GM12878 (cell line): ENCODE data around the gene IPMK. TPM values are rescaled to one million over a fixed set of nuclear protein-coding genes. Genes with fewer than 3 reads are reported as not detected.
"Not testable (repeated sequence)": the region's sequence is repeated elsewhere in the genome, so short reads cannot be mapped to it uniquely, and the experiment has no call there.

ENCODE experiments used
- ATAC-seq: fragments of 200-7000 bp; cut with Tn5 transposase; 3 replicates; pipeline ENCODE4 v1.9.1; 2020; ENCODE audit warnings: mild to moderate bottlenecking, moderate library complexity
- BruUV-seq: library from RNA; stranded (reverse); fragments of 400-500 nt; replicated peaks from 2 replicates; lab custom pipeline; 2021; lab: Mats Ljungman, UMichigan
- CTCF ChIA-PET: fragments of 300-600 bp; sonication (Branson Sonifier 250); formaldehyde crosslinking; extraction: SDS; loops from one replicate; lab custom pipeline; 2021; ENCODE audit warnings: inconsistent platforms; lab: Yijun Ruan, JAX
- POLR2A ChIA-PET: fragments of 350-600 bp; formaldehyde crosslinking; extraction: SDS; loops from one replicate; lab custom pipeline; 2021; ENCODE audit warnings: inconsistent platforms; lab: Charles Lee
- RAD21 ChIA-PET: fragments of 300-600 bp; sonication (Branson Sonifier 250); formaldehyde crosslinking; loops from one replicate; lab custom pipeline; 2023; ENCODE audit warnings: antibody characterized with exemption; ENCODE audit not compliant: unreplicated experiment; lab: Charles Lee
- SMC1A ChIA-PET: fragments of 300-600 bp; sonication (Branson Sonifier 250); formaldehyde crosslinking; loops from one replicate; lab custom pipeline; 2023; ENCODE audit not compliant: unreplicated experiment, uncharacterized antibody; lab: Charles Lee
- DNase-seq: peaks from one replicate; pipeline ENCODE4 v3.0.0-alpha.2; 2011; ENCODE audit warnings: low read depth, low spot score
- FAIRE-seq: peaks from 3 replicates; lab custom pipeline; 2011; peaks lifted over from hg19 to GRCh38; lab: Jason Lieb, UNC
- H2AFZ ChIP-seq: 2 replicates; pipeline ENCODE4 v1.6.0; 2011; ENCODE audit warnings: low read depth, low read length, control low read depth; ENCODE audit not compliant: control insufficient read depth
- H3K27ac ChIP-seq: 2 replicates; pipeline ENCODE4 v1.5.1; 2011; ENCODE audit warnings: control low read depth; ENCODE audit not compliant: control insufficient read depth, insufficient read depth
- H3K27me3 ChIP-seq, 2 experiments: replicated peaks in 1 of 2; 2 replicates each; pipeline versions ENCODE4 v1.6.0 to v1.6.1; 2011; ENCODE audit warnings: low read length in 1 of 2; ENCODE audit not compliant: control insufficient read depth in 2 of 2, insufficient read depth in 2 of 2
- H3K36me3 ChIP-seq, 2 experiments: 2 replicates each; pipeline ENCODE4 v1.5.1; 2011; ENCODE audit warnings: low read length in 1 of 2; ENCODE audit not compliant: control insufficient read depth in 2 of 2, insufficient read depth in 2 of 2
- H3K4me1 ChIP-seq: 2 replicates; pipeline ENCODE4 v1.6.1; 2011; ENCODE audit warnings: mild to moderate bottlenecking, low read length, moderate library complexity, mixed read lengths; ENCODE audit not compliant: control insufficient read depth, insufficient read depth
- H3K4me2 ChIP-seq: 2 replicates; pipeline ENCODE4 v1.6.0; 2011; ENCODE audit warnings: control low read depth; ENCODE audit not compliant: control insufficient read depth, insufficient read depth
- H3K4me3 ChIP-seq: fragments of 200-600 bp; sonication (generic); 2 replicates; pipeline ENCODE4 v1.5.1; 2016
- H3K79me2 ChIP-seq: 2 replicates; pipeline ENCODE4 v1.6.0; 2011; ENCODE audit warnings: low read length; ENCODE audit not compliant: control insufficient read depth, insufficient read depth
- H3K9ac ChIP-seq: 2 replicates; pipeline ENCODE4 v1.8.0; 2011; ENCODE audit warnings: low read length, control low read depth, mixed read lengths; ENCODE audit not compliant: control insufficient read depth, insufficient read depth
- H3K9me3 ChIP-seq: replicated peaks from 3 replicates; pipeline ENCODE4 v1.5.1; 2011; ENCODE audit warnings: mild to moderate bottlenecking, low read length; ENCODE audit not compliant: control insufficient read depth, insufficient read depth
- H4K20me1 ChIP-seq: 2 replicates; pipeline ENCODE4 v1.6.0; 2011; ENCODE audit not compliant: control insufficient read depth, insufficient read depth
- ATF2 ChIP-seq: IDR thresholded peaks from 2 replicates; pipeline ENCODE4 v1.6.1; 2012; ENCODE audit warnings: low read length, inconsistent platforms
- EZH2 ChIP-seq: IDR thresholded peaks from 2 replicates; pipeline ENCODE4 v1.6.1; 2012; ENCODE audit warnings: low read depth, mild to moderate bottlenecking, control low read depth, inconsistent platforms, low read length, borderline replicate concordance; ENCODE audit not compliant: control insufficient read depth
- HCFC1 ChIP-seq: fragments of 150-350 bp; IDR thresholded peaks from 2 replicates; pipeline ENCODE4 v1.6.1; 2014; ENCODE audit warnings: low read length
- MYC ChIP-seq: IDR thresholded peaks from 2 replicates; pipeline ENCODE4 v1.6.1; 2011; ENCODE audit warnings: mild to moderate bottlenecking, low read length, moderate library complexity, inconsistent platforms; ENCODE audit not compliant: insufficient read depth, insufficient replicate concordance, insufficient read length, severe bottlenecking
- POLR2AphosphoS5 ChIP-seq: IDR thresholded peaks from 2 replicates; pipeline ENCODE4 v1.6.1; 2011; ENCODE audit warnings: mild to moderate bottlenecking, low read length, inconsistent platforms
- WGBS: methylation state at CpG from one replicate; pipeline ENCODE4 v1.1.6; 2016; ENCODE audit warnings: low lambda C conversion rate; ENCODE audit not compliant: insufficient replicate concordance, insufficient coverage; ENCODE audit errors: missing lambda C conversion rate; 5-methylcytosine and 5-hydroxymethylcytosine counted together
- in situ Hi-C: fragments of 300-500 bp; cut with MboI; formaldehyde crosslinking; loops from 9 replicates; pipeline ENCODE4 v1.14.3; 2018; ENCODE audit warnings: mixed read lengths
- intact Hi-C: fragments of 100-400 bp; cut with micrococcal nuclease; formaldehyde crosslinking; loops from one replicate; pipeline ENCODE4 v1.14.2; 2022; ENCODE audit not compliant: unreplicated experiment
- polyA plus RNA-seq, 11 experiments: library from polyadenylated mRNA; depleted of rRNA in 4 of 11; unstranded in 6 of 11; stranded (reverse) in 5 of 11; fragments of >200 nt; fragmentation: Nextera tagmentation in 4 of 11; fragmentation: Illumina TruSeq in 1 of 11; extraction: Ambion mirVana in 4 of 11; extraction: Trizol in 1 of 11; gene quantifications; 1 replicate in 1 of 11; 2 replicates in 10 of 11; pipeline versions ENCODE4 v1.2.1 to v1.2.3, GENCODE V29; 2011 to 2016; ENCODE audit warnings: inconsistent platforms in 2 of 11, missing spikeins in 2 of 11, low read depth in 1 of 11
- total RNA-seq, 4 experiments: library from RNA; depleted of rRNA in 3 of 4; stranded (reverse); fragments of >200 nt in 3 of 4; fragmentation: Illumina TruSeq in 1 of 4; extraction: Trizol in 1 of 4; gene quantifications; 2 replicates each; pipeline versions ENCODE4 v1.2.1 to v1.2.3, GENCODE V29; 2013 to 2021

The IPMK gene
- total and polyA plus RNA-seq, 10 of the 15 experiments (the other 5 are each of a cell fraction or from before 2014, with no cell fraction given), result 0.84 to 7.5 (median 3.6) TPM

GRCh38 chr10:58157076-58157766 is 110.5 kb downstream of the IPMK start:
- in situ Hi-C loops, result no loop called here
- ChIA-PET SMC1A (no interaction called here), CTCF (interaction anchor here (2.9 kb wide), 1 partner anchor 133 kb away, joined by 7 read pairs; no protein-coding TSS in a partner anchor), POLR2A (no interaction called here), RAD21 (no interaction called here)
- no peaks in the 10 kb centered on the region for H3K4me1 ChIP-seq
- H3K36me3 ChIP-seq, result no peaks in the 10 kb centered on the region
- ATAC-seq (no peak), DNase-seq (no peak), FAIRE-seq (no peak)
- no peaks in the 10 kb centered on the region for H3K9me3 ChIP-seq
- H3K27me3 ChIP-seq, result no peaks in the 10 kb centered on the region
- intact Hi-C loops, result loop anchor here (10.0 kb wide), 1 partner anchor 572 kb away; no protein-coding TSS in a partner anchor
- H3K4me3 ChIP-seq, result no peak overlapping the region
- BruUV-seq, result no TSS peak
- 3% methylated on average over 7 of the region's 7 CpGs for WGBS
- H3K79me2 ChIP-seq, result no peaks in the 10 kb centered on the region
- no peak overlapping the region for H3K4me2 ChIP-seq
- no peak overlapping the region for H2AFZ ChIP-seq
- TF ChIP-seq ATF2 (no peak), MYC (no peak), HCFC1 (no peak), POLR2AphosphoS5 (no peak), EZH2 (no peak)
- H3K27ac ChIP-seq, result no peak overlapping the region
- H3K9ac ChIP-seq, result no peak overlapping the region
- no peaks in the 10 kb centered on the region for H4K20me1 ChIP-seq

- BruUV-seq, H2AFZ ChIP-seq, RAD21 ChIA-PET, in situ Hi-C loops, DNase-seq, H3K27me3 ChIP-seq, H3K9me3 ChIP-seq, H3K36me3 ChIP-seq, H3K4me1 ChIP-seq, H3K4me3 ChIP-seq, SMC1A ChIA-PET, ATAC-seq, FAIRE-seq, H4K20me1 ChIP-seq, H3K4me2 ChIP-seq, H3K9ac ChIP-seq, H3K27ac ChIP-seq, POLR2A ChIA-PET, H3K79me2 ChIP-seq: not testable (repeated sequence)
- WGBS, result 40% methylated on average over 2 of the region's 2 CpGs
- intact Hi-C loops, result loop anchor here (10.0 kb wide), 1 partner anchor 571 kb away; no protein-coding TSS in a partner anchor
- CTCF ChIA-PET, result interaction anchor here (0.7 kb wide), 1 partner anchor 22 kb away, joined by 3 read pairs; no protein-coding TSS in a partner anchor
Measured at GRCh38 chr10:58155941-58156340, 111.8 kb downstream of the IPMK start.
